MV-4-11 (cell line): ENCODE results near the gene NOS1.

ENCODE experiments used
- DNase-seq: peaks from one replicate; lab custom pipeline; 2025; lab: John Stamatoyannopoulos, UW

The NOS1 gene

GRCh38 chr12:117172168-117172567 lies 189.3 kb downstream of the NOS1 start:
- DNase-seq: no peak

GRCh38 chr12:117171499-117172162 lies 189.8 kb downstream of the NOS1 start:
- DNase-seq: no peak

- DNase-seq: no peak
Measured at GRCh38 chr12:117169548-117169947, 191.9 kb downstream of the NOS1 start.

GRCh38 chr12:117168976-117169375 lies 192.4 kb downstream of the NOS1 start:
- no peak for DNase-seq

GRCh38 chr12:117167769-117168168 lies 193.7 kb downstream of the NOS1 start:
- peak; percentile 14 for DNase-seq

- peak; percentile 14 for DNase-seq
Measured at GRCh38 chr12:117166107-117166506, 195.3 kb downstream of the NOS1 start.

- no peak for DNase-seq
Measured at GRCh38 chr12:117165342-117165741, 196.1 kb downstream of the NOS1 start.

- no peak for DNase-seq
Measured at GRCh38 chr12:117162633-117163032, 198.8 kb downstream of the NOS1 start.

- no peak for DNase-seq
Measured at GRCh38 chr12:117162167-117162539, 199.3 kb downstream of the NOS1 start.

GRCh38 chr12:117161460-117162166 lies 199.8 kb downstream of the NOS1 start:
- no peak for DNase-seq

- DNase-seq: no peak
Measured at GRCh38 chr12:117159674-117160073, 201.8 kb downstream of the NOS1 start.

GRCh38 chr12:117158911-117159553 lies 202.4 kb downstream of the NOS1 start:
- no peak for DNase-seq
